ENCODE measurements around the gene IPO13. TPM values are rescaled to one million over a fixed set of nuclear protein-coding genes. Genes with fewer than 3 reads are reported as not detected.

The IPO13 gene
- polyA plus RNA-seq, 1 of the 3 experiments (the other 2 are of a cell fraction) = 15.5 TPM

DNA sequence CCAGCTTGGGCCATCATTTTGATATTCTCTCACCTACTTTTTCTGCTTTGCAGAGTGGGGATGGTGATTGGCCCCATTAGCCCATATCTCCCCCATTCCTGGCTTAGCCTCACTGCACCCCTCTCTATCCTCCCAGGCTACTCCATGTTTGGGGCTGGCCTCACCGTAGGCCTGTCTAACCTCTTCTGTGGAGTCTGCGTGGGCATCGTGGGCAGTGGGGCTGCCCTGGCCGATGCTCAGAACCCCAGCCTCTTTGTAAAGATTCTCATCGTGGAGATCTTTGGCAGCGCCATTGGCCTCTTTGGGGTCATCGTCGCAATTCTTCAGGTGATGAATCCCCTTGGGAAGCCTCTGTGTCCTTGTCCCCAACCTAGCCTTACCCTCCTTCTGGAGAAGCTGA is 30.1 kb downstream of the IPO13 start (continued):
- TF ChIP-seq, protein P1, sequence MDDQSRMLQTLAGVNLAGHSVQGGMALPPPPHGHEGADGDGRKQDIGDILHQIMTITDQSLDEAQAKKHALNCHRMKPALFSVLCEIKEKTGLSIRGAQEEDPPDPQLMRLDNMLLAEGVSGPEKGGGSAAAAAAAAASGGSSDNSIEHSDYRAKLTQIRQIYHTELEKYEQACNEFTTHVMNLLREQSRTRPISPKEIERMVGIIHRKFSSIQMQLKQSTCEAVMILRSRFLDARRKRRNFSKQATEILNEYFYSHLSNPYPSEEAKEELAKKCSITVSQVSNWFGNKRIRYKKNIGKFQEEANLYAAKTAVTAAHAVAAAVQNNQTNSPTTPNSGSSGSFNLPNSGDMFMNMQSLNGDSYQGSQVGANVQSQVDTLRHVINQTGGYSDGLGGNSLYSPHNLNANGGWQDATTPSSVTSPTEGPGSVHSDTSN (IDR thresholded peaks at IDR 0.05) = no peak
- TF ChIP-seq, protein P2, sequence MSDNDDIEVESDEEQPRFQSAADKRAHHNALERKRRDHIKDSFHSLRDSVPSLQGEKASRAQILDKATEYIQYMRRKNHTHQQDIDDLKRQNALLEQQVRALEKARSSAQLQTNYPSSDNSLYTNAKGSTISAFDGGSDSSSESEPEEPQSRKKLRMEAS (IDR thresholded peaks at IDR 0.05; ENCODE audit: low read depth) = no peak
- no peak for TF ChIP-seq GABPA (IDR thresholded peaks at IDR 0.05; ENCODE audit: low read depth)

DNA sequence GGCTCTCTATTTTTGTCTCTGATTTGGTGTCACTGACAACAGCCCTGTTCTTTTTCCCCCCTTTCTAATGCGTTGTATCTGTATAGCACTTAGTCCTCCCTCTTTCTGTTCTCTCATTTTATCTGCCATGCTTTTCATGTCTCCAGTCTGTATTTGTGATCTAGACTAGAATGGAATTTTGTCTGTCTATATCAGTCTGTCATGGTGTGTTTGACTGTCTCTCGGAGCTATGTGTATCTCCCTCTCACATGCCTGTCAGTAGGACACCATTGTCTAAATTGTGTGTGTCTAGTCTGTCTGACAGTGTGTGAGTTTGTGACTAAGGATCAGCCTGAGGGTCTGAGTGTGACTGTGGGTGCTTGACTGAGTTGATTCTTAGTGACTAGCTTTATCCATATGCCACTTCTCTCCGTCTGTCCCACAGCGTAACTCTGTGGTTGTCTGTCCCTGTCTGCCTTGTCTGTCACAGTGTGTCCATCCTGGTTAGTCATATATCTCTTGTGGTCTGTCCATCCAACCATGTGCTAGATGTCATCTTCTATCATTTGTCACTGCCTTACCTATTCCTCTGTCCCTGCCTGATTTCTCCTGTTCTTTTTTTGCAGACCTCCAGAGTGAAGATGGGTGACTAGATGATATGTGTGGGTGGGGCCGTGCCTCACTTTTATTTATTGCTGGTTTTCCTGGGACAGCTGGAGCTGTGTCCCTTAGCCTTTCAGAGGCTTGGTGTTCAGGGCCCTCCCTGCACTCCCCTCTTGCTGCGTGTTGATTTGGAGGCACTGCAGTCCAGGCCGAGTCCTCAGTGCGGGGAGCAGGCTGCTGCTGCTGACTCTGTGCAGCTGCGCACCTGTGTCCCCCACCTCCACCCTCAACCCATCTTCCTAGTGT is 30.9 kb downstream of the IPO13 start:
- Histone ChIP-seq H2AFZ (ENCODE audit: low read depth) (no peak overlapping the region), H3K4me2 (peak overlapping the region; percentile 88), H3F3A (replicated peaks; ENCODE audit: insufficient read depth) (peaks cover 9% of the 10 kb centered on the region), H3K9me3 (no peaks in the 10 kb centered on the region), H3K27ac (ENCODE audit: low read depth in 2 of 2, low read length in 1 of 2) (no peak overlapping the region), H3K9me2 (no peaks in the 10 kb centered on the region), H3K79me2 (ENCODE audit: insufficient read depth) (peaks cover 71% of the 10 kb centered on the region), H3K4me3 (ENCODE audit: low read depth in 2 of 2, low read length in 1 of 2) (peak overlapping the region in 1 of 2 experiments; percentile 85; a peak in 3 of 4 replicates), H4K20me1 (ENCODE audit: insufficient read depth) (peaks cover 20% of the 10 kb centered on the region), H3K9ac (no peak overlapping the region), H3K27me3 (ENCODE audit: insufficient read depth) (no peaks in the 10 kb centered on the region), H3K4me1 (ENCODE audit: control insufficient read depth in 1 of 2, insufficient read depth in 2 of 2, low read depth in 1 of 2, low read length in 1 of 2) (peaks cover 8 to 50% of the 10 kb centered on the region in 2 experiments; a peak in 1 of 4 replicates), H3K36me3 (replicated peaks in 1 of 2; ENCODE audit: control insufficient read depth in 1 of 2, insufficient read depth in 2 of 2, low read length in 1 of 2) (peaks cover 16 to 37% of the 10 kb centered on the region in 2 experiments)
- POLR2A ChIA-PET = interaction anchor here (0.7 kb wide), 1 partner anchor 7 kb away, joined by 3 read pairs; the partner anchor contains the start of gene DPH2
- 83% methylated on average over 9 of the region's 9 CpGs for WGBS (ENCODE audit: low lambda C conversion rate)
- DNase-seq = no peak
- no peak for TF ChIP-seq RAD21 (IDR thresholded peaks at IDR 0.05; ENCODE audit: low read length)
- TF ChIP-seq, protein P3, sequence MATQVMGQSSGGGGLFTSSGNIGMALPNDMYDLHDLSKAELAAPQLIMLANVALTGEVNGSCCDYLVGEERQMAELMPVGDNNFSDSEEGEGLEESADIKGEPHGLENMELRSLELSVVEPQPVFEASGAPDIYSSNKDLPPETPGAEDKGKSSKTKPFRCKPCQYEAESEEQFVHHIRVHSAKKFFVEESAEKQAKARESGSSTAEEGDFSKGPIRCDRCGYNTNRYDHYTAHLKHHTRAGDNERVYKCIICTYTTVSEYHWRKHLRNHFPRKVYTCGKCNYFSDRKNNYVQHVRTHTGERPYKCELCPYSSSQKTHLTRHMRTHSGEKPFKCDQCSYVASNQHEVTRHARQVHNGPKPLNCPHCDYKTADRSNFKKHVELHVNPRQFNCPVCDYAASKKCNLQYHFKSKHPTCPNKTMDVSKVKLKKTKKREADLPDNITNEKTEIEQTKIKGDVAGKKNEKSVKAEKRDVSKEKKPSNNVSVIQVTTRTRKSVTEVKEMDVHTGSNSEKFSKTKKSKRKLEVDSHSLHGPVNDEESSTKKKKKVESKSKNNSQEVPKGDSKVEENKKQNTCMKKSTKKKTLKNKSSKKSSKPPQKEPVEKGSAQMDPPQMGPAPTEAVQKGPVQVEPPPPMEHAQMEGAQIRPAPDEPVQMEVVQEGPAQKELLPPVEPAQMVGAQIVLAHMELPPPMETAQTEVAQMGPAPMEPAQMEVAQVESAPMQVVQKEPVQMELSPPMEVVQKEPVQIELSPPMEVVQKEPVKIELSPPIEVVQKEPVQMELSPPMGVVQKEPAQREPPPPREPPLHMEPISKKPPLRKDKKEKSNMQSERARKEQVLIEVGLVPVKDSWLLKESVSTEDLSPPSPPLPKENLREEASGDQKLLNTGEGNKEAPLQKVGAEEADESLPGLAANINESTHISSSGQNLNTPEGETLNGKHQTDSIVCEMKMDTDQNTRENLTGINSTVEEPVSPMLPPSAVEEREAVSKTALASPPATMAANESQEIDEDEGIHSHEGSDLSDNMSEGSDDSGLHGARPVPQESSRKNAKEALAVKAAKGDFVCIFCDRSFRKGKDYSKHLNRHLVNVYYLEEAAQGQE (IDR thresholded peaks at IDR 0.05; ENCODE audit: low read depth, low read length) = no peak
- TF ChIP-seq CHD2 (IDR thresholded peaks at IDR 0.05; ENCODE audit: low read length, partially characterized antibody) = no peak
- TF ChIP-seq, protein P4, sequence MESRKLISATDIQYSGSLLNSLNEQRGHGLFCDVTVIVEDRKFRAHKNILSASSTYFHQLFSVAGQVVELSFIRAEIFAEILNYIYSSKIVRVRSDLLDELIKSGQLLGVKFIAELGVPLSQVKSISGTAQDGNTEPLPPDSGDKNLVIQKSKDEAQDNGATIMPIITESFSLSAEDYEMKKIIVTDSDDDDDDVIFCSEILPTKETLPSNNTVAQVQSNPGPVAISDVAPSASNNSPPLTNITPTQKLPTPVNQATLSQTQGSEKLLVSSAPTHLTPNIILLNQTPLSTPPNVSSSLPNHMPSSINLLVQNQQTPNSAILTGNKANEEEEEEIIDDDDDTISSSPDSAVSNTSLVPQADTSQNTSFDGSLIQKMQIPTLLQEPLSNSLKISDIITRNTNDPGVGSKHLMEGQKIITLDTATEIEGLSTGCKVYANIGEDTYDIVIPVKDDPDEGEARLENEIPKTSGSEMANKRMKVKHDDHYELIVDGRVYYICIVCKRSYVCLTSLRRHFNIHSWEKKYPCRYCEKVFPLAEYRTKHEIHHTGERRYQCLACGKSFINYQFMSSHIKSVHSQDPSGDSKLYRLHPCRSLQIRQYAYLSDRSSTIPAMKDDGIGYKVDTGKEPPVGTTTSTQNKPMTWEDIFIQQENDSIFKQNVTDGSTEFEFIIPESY (IDR thresholded peaks at IDR 0.05; ENCODE audit: borderline replicate concordance, low read depth) = no peak
- TF ChIP-seq MXI1 (IDR thresholded peaks at IDR 0.05; ENCODE audit: low read depth, low read length) = no peak
- TF ChIP-seq SMC3 (IDR thresholded peaks at IDR 0.05; ENCODE audit: low read depth, low read length) = no peak
- CTCF ChIA-PET = interaction anchor here (0.9 to 2.3 kb wide), 5 partner anchors 27 to 214 kb away, joined by 3 to 10 read pairs (median 3); partner anchors contain the start of gene IPO13

All from SK-N-SH (cell line).